Measurements from ENCODE around the gene RIIAD1. TPM values are rescaled to one million over a fixed set of nuclear protein-coding genes. Genes with fewer than 3 reads are reported as not detected.

The RIIAD1 gene
- total and polyA plus RNA-seq, 7 donors = 0.39 to 11.4 TPM; not detected in 5

- DNase-seq = no peak
- Histone ChIP-seq H3K9me3 (peaks cover 0 to 10% (median 0%) of the 10 kb centered on the region in 4 donors), H3K36me3 (no peaks in the 10 kb centered on the region), H3K4me3 (no peak overlapping the region), H3K4me1 (no peaks in the 10 kb centered on the region), H3K27me3 (no peaks in the 10 kb centered on the region), H3K27ac (no peak overlapping the region)
- WGBS, 2 donors = 18 to 52% methylated on average over 3 of the region's 3 CpGs
- TF ChIP-seq POLR2A (IDR thresholded peaks at IDR 0.05) (no peak), POLR2AphosphoS5 (IDR thresholded peaks at IDR 0.05) (no peak), CTCF (IDR thresholded peaks at IDR 0.05) (no peak)
- intact Hi-C loops (cut with DNase I) = no loop called here
These were observed 18.5 kb downstream of the RIIAD1 start for GRCh38 chr1:151739590-151740355.

- Histone ChIP-seq H3K4me3 (no peak overlapping the region), H3K27me3 (no peaks in the 10 kb centered on the region), H3K27ac (no peak overlapping the region), H3K36me3 (no peaks in the 10 kb centered on the region), H3K4me1 (no peaks in the 10 kb centered on the region), H3K9me3 (peaks cover 0 to 10% (median 0%) of the 10 kb centered on the region in 4 donors)
- TF ChIP-seq CTCF (IDR thresholded peaks at IDR 0.05) (no peak), POLR2AphosphoS5 (IDR thresholded peaks at IDR 0.05) (no peak), EP300 (IDR thresholded peaks at IDR 0.05) (no peak), POLR2A (IDR thresholded peaks at IDR 0.05) (no peak)
- intact Hi-C loops (cut with DNase I) = no loop called here
- WGBS, 2 donors = 92 to 94% methylated on average over 4 of the region's 4 CpGs
- no peak for DNase-seq
These were observed 20.2 kb downstream of the RIIAD1 start for GRCh38 chr1:151741516-151741915.

- intact Hi-C loops (cut with DNase I) = no loop called here
- Histone ChIP-seq H3K9me3 (no peaks in the 10 kb centered on the region), H3K36me3 (peaks cover 0 to 48% (median 9%) of the 10 kb centered on the region in 4 donors), H3K4me3 (no peak overlapping the region), H3K27me3 (no peaks in the 10 kb centered on the region), H3K27ac (no peak overlapping the region), H3K4me1 (no peaks in the 10 kb centered on the region)
- no peak for DNase-seq
- WGBS, 2 donors = 77 to 84% methylated on average over 1 of the region's 1 CpG
- TF ChIP-seq EP300 (IDR thresholded peaks at IDR 0.05) = no peak
- no peak for TF ChIP-seq POLR2A (IDR thresholded peaks at IDR 0.05)
- TF ChIP-seq POLR2AphosphoS5 (IDR thresholded peaks at IDR 0.05) = no peak
- no peak for TF ChIP-seq CTCF (IDR thresholded peaks at IDR 0.05)
These were observed 35.0 kb downstream of the RIIAD1 start for GRCh38 chr1:151756291-151756690.

- Histone ChIP-seq H3K9me3 (no peaks in the 10 kb centered on the region), H3K36me3 (peaks cover 0 to 58% (median 16%) of the 10 kb centered on the region in 4 donors), H3K27ac (no peak overlapping the region), H3K4me1 (peaks cover 0 to 13% (median 7%) of the 10 kb centered on the region in 4 donors), H3K4me3 (no peak overlapping the region), H3K27me3 (no peaks in the 10 kb centered on the region)
- TF ChIP-seq POLR2A (IDR thresholded peaks at IDR 0.05) = no peak
- TF ChIP-seq EP300 (IDR thresholded peaks at IDR 0.05) = no peak
- no peak for TF ChIP-seq POLR2AphosphoS5 (IDR thresholded peaks at IDR 0.05)
- no peak for TF ChIP-seq CTCF (IDR thresholded peaks at IDR 0.05)
- no peak for DNase-seq
- intact Hi-C loops (cut with DNase I) = no loop called here
These were observed 37.9 kb downstream of the RIIAD1 start for GRCh38 chr1:151759241-151759640.

All from sigmoid colon (tissue), 7 donors.